HepG2 (cell line): ENCODE results near the gene RFX7.

Source experiments
- SMARCE1 ChIP-seq: fragments of 450-650 bp; IDR thresholded peaks from 2 replicates; pipeline ENCODE4 v1.6.1; 2017; ENCODE audit warnings: borderline replicate concordance
- ZNF274 ChIP-seq: sonication (generic); formaldehyde crosslinking; IDR thresholded peaks from 2 replicates; pipeline ENCODE4 v1.5.1; 2020; ENCODE audit warnings: mild to moderate bottlenecking, missing genetic modification reagents

- TF ChIP-seq SMARCE1 = no peak
- no peak for TF ChIP-seq ZNF274 (CRISPR knock-in tag)
Observed at GRCh38 chr15:56042031-56042430, 201.6 kb downstream of the RFX7 start.
